Peyer's patch (tissue), 4 donors: ENCODE data around the gene PTAR1.

ENCODE experiments used
- POLR2A ChIP-seq, 2 donors: fragments of 450-650 bp; IDR thresholded peaks; one replicate each; pipeline ENCODE4 v1.5.1; 2017; ENCODE audit warnings: antibody characterized with exemption in 2 of 2, mild to moderate bottlenecking in 2 of 2, moderate library complexity in 2 of 2
- TF ChIP-seq, protein P1 (sequence below), 6 experiments: fragments of 450-650 bp in 4 of 6; fragments of 200-600 bp in 2 of 6; sonication (generic) in 1 of 6; IDR thresholded peaks; one replicate each; pipeline ENCODE4 v1.5.1; 2017 to 2019; ENCODE audit warnings: antibody characterized with exemption in 6 of 6, mild to moderate bottlenecking in 3 of 6, moderate library complexity in 1 of 6

- TF ChIP-seq, protein P1, sequence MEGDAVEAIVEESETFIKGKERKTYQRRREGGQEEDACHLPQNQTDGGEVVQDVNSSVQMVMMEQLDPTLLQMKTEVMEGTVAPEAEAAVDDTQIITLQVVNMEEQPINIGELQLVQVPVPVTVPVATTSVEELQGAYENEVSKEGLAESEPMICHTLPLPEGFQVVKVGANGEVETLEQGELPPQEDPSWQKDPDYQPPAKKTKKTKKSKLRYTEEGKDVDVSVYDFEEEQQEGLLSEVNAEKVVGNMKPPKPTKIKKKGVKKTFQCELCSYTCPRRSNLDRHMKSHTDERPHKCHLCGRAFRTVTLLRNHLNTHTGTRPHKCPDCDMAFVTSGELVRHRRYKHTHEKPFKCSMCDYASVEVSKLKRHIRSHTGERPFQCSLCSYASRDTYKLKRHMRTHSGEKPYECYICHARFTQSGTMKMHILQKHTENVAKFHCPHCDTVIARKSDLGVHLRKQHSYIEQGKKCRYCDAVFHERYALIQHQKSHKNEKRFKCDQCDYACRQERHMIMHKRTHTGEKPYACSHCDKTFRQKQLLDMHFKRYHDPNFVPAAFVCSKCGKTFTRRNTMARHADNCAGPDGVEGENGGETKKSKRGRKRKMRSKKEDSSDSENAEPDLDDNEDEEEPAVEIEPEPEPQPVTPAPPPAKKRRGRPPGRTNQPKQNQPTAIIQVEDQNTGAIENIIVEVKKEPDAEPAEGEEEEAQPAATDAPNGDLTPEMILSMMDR (IDR thresholded peaks at IDR 0.05) = no peak
- no peak for TF ChIP-seq POLR2A (IDR thresholded peaks at IDR 0.05)
Observed at GRCh38 chr9:69740872-69741505, 18.8 kb downstream of the PTAR1 start.
